Adrenal gland (tissue), 12 donors: ENCODE results near the gene MARCHF9. TPM values are rescaled to one million over a fixed set of nuclear protein-coding genes. Genes with fewer than 3 reads are reported as not detected.

Source experiments
- DNase-seq, 7 donors: peaks; one replicate each; pipeline ENCODE4 v3.0.0-alpha.2; 2019 to 2020
- H3K27ac ChIP-seq, 5 donors: fragments of 200-600 bp; sonication (generic) in 4 of 5; 1 replicate in 3 of 5; 2 replicates in 2 of 5; pipeline versions ENCODE4 v1.5.1 to v1.8.0; 2016 to 2020; ENCODE audit warnings: mild to moderate bottlenecking in 1 of 5
- H3K27me3 ChIP-seq: fragments of 200-600 bp; 2 replicates; pipeline ENCODE4 v1.8.0; 2021
- H3K36me3 ChIP-seq, 2 donors: fragments of 200-600 bp; replicated peaks in 1 of 2; 1 replicate in 1 of 2; 2 replicates in 1 of 2; pipeline versions ENCODE4 v1.5.1 to v1.8.0; 2018 to 2022
- H3K4me1 ChIP-seq, 2 donors: fragments of 200-600 bp; replicated peaks in 1 of 2; 1 replicate in 1 of 2; 2 replicates in 1 of 2; pipeline versions ENCODE4 v1.5.1 to v1.8.0; 2018 to 2021
- H3K4me3 ChIP-seq, 4 donors: fragments of 200-600 bp; sonication (generic) in 3 of 4; one replicate each; pipeline ENCODE4 v1.5.1; 2016 to 2018
- H3K9me3 ChIP-seq, 3 donors: fragments of 200-600 bp; sonication (generic) in 1 of 3; replicated peaks in 1 of 3; 1 replicate in 2 of 3; 2 replicates in 1 of 3; pipeline versions ENCODE4 v1.5.1 to v1.8.0; 2016 to 2021
- CTCF ChIP-seq, 6 experiments: fragments of 450-650 bp in 4 of 6; fragments of 200-600 bp in 2 of 6; sonication (generic) in 1 of 6; IDR thresholded peaks; 1 replicate in 5 of 6; 2 replicates in 1 of 6; pipeline versions ENCODE4 v1.5.1 to v1.8.0; 2016 to 2021; ENCODE audit warnings: antibody characterized with exemption in 6 of 6, mild to moderate bottlenecking in 2 of 6, moderate library complexity in 1 of 6
- POLR2A ChIP-seq, 2 donors: fragments of 450-650 bp; IDR thresholded peaks; one replicate each; pipeline ENCODE4 v1.6.1; 2017; ENCODE audit warnings: antibody characterized with exemption in 2 of 2, mild to moderate bottlenecking in 2 of 2, moderate library complexity in 1 of 2
- WGBS, 4 donors: extraction: QIAGEN DNeasy Blood & Tissue Kit in 2 of 4; methylation state at CpG; one replicate each; pipeline versions ENCODE4 v1.1.5 to v1.1.7; 2013 to 2017; 5-methylcytosine and 5-hydroxymethylcytosine counted together
- intact Hi-C, 2 donors: fragments of 100-400 bp; cut with DNase I; formaldehyde crosslinking; loops; one replicate each; pipeline versions ENCODE4 v1.14.1 to v1.15.0; 2022 to 2023
- polyA plus RNA-seq, 3 donors: library from polyadenylated mRNA; stranded (reverse); fragments of 200-250 nt in 2 of 3; fragments of 350-450 nt in 1 of 3; fragmentation: Illumina TruSeq in 1 of 3; extraction: RNeasy Lipid Tissue Mini Kit (QIAGEN cat#74804) in 1 of 3; gene quantifications; one replicate each; pipeline ENCODE4 v1.2.3, GENCODE V29; 2013 to 2014
- total RNA-seq, 9 donors: library from RNA; depleted of rRNA in 4 of 9; stranded (reverse); fragments of >200 nt in 4 of 9; fragments of 120-200 nt in 1 of 9; fragmentation: NEBNext Ultra II Directional in 1 of 9; extraction: Animal tissue kit (Norgen Biotek cat#: 25700) in 1 of 9; gene quantifications; one replicate each; pipeline versions ENCODE4 v1.1.0 to v1.2.4, GENCODE V29; 2013 to 2023
- donor health status: healthy with polysubstance abuse.
- donor health status: Bipolar disorder and iron deficiency.
- donor health status: DM: yes; HTN: yes; CAD: no.
- donor health status: DM: no; HTN: no; CAD: no.
- donor health status: DM: no; HTN: no; CAD: no.
- donor health status: DM: yes; HTN: yes; CAD: no.

MARCHF9 gene
- total and polyA plus RNA-seq, 12 donors, result 6.7 to 45.1 (median 16.6) TPM

- Histone ChIP-seq H3K27me3 (no peaks in the 10 kb centered on the region), H3K4me3 (no peak overlapping the region), H3K27ac (no peak overlapping the region), H3K36me3 (peaks cover 0 to 94% of the 10 kb centered on the region in 2 donors), H3K9me3 (no peaks in the 10 kb centered on the region), H3K4me1 (no peaks in the 10 kb centered on the region)
- no peak for TF ChIP-seq POLR2A (IDR thresholded peaks at IDR 0.05)
- TF ChIP-seq CTCF (IDR thresholded peaks at IDR 0.05), result no peak
- 88 to 100% (median 100%) methylated on average over 1 of the region's 1 CpG for WGBS, 4 donors
- no peak for DNase-seq
- intact Hi-C loops, result no loop called here
Measured at GRCh38 chr12:57802607-57803006, 47.7 kb downstream of the MARCHF9 start.

DNA sequence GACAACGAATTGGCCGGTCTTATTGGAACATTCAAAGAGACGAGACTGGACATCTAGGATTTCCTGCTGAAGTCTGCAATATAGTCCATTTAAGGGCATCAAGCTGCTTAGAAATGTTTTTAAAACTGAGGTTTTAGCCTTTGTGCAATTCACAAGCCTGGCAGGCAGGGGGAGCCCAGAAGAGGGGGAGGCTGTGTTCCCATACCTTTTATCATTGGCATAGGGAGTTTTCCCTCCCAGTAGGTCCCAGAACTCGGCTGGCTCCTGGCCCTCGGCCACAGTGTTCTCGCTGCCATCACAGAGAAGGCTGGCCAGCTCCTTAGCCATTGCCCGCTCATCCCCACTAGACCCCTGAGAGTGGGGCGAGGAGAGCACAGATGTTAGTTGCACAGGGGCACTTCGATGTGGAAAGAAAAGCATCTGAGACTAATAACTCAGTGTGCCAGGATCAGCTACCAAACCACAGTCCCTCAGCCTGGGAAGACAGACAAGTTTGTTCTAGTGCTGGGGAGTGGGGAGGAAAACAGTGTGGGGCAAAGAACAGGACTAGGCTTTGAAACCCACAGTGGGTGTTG is 48.5 kb downstream of the MARCHF9 start:
- no peaks in the 10 kb centered on the region for H3K4me1 ChIP-seq
- 45 to 61% (median 55%) methylated on average over 6 to 9 of the region's 9 CpGs for WGBS, 4 donors
- no peak overlapping the region for H3K27ac ChIP-seq
- H3K9me3 ChIP-seq, result no peaks in the 10 kb centered on the region
- peak; percentile 27 to 75 (median 59) for DNase-seq
- no peaks in the 10 kb centered on the region for H3K27me3 ChIP-seq
- no peak for TF ChIP-seq POLR2A (IDR thresholded peaks at IDR 0.05)
- TF ChIP-seq CTCF (IDR thresholded peaks at IDR 0.05), result peak; percentile 54 to 80 (median 71)
- H3K36me3 ChIP-seq, result peaks cover 0 to 94% of the 10 kb centered on the region in 2 donors
- H3K4me3 ChIP-seq, result no peak overlapping the region
- intact Hi-C loops, result no loop called here

GRCh38 chr12:57806677-57807076 is 51.8 kb downstream of the MARCHF9 start:
- no peak for DNase-seq
- intact Hi-C loops, result no loop called here

GRCh38 chr12:57807285-57807684 is 52.4 kb downstream of the MARCHF9 start:
- 78 to 90% (median 87%) methylated on average over 3 to 9 of the region's 9 CpGs for WGBS, 4 donors
- H3K36me3 ChIP-seq, result peaks cover 0 to 90% of the 10 kb centered on the region in 2 donors
- no peak overlapping the region for H3K4me3 ChIP-seq
- TF ChIP-seq POLR2A (IDR thresholded peaks at IDR 0.05) (no peak), CTCF (IDR thresholded peaks at IDR 0.05) (no peak)
- H3K9me3 ChIP-seq, result no peaks in the 10 kb centered on the region
- intact Hi-C loops, result no loop called here
- H3K27ac ChIP-seq, result no peak overlapping the region
- H3K4me1 ChIP-seq, result no peaks in the 10 kb centered on the region
- no peaks in the 10 kb centered on the region for H3K27me3 ChIP-seq
- DNase-seq, result no peak

More at GRCh38 chr12:57806677-57807076, 51.8 kb downstream of the MARCHF9 start:
- Histone ChIP-seq H3K27ac (no peak overlapping the region), H3K27me3 (no peaks in the 10 kb centered on the region), H3K36me3 (peaks cover 0 to 94% of the 10 kb centered on the region in 2 donors), H3K4me3 (no peak overlapping the region), H3K9me3 (no peaks in the 10 kb centered on the region), H3K4me1 (no peaks in the 10 kb centered on the region)
- 96 to 98% (median 97%) methylated on average over 3 of the region's 3 CpGs for WGBS, 4 donors
- TF ChIP-seq POLR2A (IDR thresholded peaks at IDR 0.05), result no peak
- TF ChIP-seq CTCF (IDR thresholded peaks at IDR 0.05), result no peak
